GM18907 (cell line): ENCODE measurements around the gene PDZK1.
"Not testable (repeated sequence)": the region's sequence is repeated elsewhere in the genome, so short reads cannot be mapped to it uniquely, and the experiment has no call there.

Source experiments
- ATAC-seq: cut with Tn5 transposase; IDR thresholded peaks from one replicate; pipeline ENCODE4 v1.9.1; 2021; ENCODE audit warnings: mild to moderate bottlenecking, moderate library complexity; ENCODE audit not compliant: unreplicated experiment

PDZK1 gene

DNA sequence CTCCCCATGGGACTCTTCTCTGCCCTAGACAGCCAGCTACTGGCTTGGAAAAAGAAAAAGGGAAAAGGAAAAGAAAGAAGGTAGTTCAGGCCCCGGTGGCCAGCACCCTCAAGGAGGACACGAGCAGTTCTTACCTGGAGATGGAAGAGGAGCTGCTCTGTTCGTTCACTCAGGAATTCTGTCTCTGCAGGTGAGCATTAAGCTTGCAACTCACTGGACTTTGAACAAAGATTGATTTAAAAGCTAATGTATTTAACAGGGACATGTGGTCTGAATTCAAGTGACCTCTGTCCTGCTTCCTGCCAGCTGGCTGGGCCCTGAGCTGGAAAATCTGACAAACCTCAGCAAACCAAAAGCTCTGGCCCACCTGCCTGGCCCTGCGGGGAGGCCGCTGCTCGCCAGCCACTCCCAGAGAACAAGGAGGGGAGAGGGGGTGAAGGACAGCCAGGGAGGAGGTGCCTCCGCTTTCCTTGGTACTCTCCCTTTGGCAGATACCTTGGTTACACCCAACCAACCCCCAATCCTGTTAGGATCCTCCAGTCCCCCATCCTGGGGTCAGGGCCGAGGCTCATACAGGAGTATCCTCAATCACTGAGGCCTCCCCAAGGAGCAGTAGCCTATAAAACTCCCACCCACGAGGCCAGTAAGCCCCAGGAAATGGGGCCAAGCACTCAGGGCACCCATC is at the start of gene PDZK1:
Gene PDZK1 (minus strand): TSS at position 186 of the 685 bp plus-strand sequence. CDS start 19,347 bp downstream, outside the sequence.
- no peak for ATAC-seq

DNA sequence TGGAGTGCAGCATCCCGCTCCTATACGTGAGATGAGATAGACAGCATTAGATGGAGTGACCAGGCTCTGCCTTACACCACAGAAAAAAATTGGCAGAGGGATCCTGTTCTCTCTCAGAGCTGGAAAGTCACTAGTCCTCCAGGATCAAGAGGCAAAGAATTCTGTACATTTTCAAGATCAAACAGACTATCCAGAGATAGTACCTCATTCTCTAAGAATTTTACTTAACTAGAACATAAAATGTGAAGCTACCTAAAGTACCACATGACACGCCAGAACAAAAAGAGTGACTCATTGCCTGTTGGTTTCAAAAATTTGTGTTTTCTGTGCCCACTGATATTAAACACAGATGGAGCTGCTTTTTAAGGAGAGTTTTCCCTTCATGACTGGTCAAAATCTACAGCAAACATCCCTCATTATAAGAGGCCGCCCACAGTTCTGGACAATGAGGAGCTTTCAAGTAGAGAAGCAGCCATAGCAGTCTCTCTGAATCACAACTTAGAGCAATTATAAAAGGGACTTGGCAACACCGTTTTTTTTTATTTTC is 44.4 kb upstream of the PDZK1 start:
- no peak for ATAC-seq

DNA sequence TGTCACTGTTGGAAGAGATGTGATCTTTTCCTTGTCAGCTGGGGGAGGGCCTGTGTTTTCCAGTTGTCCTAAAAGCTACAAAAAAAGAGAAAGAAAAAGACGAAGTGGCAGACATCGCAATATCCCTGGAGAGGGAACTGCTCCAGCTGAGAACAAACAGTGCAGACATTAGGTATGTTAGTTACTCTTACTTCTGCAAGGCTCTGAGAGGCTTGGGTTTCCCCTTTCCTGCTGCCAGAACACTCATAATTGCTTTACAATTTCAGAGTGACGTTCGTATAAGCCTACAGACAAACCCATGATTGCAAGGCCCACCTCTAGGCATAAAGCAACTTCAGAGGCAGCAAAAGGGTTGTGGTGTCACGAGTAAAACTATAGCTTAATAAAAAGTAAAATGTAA is 43.3 kb upstream of the PDZK1 start:
- ATAC-seq, result no peak

DNA sequence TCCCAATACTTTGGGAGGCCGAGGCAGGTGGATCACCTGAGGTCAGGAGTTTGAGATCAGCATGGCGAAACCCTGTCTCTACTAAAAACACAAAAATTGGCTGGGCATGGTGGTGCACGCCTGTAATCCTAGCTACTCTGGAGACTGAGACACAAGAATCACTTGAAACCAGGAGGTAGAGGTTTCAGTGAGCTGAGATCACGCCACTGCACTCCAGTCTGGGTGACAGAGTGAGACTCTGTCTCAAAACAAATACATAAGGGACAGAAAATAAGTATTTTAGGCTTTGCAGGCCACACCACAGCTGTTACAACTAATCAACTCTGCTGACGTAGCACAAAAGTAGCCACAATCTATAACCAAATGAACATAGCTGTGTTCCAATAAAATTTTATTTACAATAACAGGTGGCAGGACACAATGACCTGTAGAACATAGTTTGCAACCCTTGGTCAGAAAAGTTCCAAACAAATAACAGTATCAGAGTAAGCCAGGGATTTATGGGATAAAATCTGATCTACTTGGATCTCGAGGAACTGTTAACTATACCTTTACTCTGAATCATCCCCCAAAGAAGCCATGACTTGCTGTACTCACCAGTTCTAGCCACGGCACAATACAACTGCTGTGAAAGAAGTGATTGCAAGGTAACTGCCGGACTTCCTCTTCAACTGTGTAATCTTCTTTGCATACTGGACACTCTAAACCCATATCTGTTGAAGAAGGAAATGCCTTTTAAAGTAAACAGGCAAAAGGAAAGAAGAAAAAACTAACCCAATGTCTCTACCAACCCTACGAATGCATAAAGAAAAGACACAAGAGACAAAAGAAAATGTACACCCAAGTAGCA is 40.5 kb upstream of the PDZK1 start:
- no peak for ATAC-seq

DNA sequence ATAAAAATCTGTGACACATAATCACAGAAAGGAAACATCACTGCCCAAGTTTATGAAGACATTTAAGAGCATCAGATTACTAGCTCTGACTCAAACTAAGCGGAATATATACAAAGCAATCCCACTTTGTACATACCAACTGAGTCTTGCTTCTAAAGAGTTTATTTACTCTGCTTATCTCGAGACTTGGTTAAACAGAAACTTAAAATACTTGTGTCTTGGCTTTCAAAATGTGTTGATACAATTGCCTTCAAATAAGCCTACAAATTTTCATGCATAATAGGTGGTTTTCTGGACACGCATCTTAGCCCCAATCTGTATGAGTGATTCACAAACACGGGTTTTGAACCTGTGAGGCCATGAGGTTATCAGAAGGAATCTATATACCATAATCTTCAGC is 33.1 kb upstream of the PDZK1 start:
- ATAC-seq, result no peak

DNA sequence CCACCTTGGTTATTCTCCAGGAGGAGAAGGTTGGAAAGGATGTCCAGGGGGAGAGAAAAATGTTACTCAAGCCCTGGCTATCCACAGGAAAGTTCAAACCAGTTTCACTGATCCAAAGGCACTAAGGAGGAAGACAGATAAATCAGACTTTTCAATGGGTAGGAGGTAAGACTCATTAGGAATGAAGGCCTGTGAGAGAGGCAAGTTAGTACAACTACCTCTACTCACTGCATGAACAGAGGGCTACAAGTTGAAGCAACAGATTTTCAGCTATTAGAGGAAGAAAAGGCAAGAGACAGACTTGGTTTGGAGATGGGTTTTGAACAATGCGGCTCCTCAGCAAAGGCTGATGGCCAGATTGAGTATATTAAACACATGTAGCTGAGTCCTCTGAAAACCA is 29.0 kb upstream of the PDZK1 start:
- ATAC-seq, result no peak

DNA sequence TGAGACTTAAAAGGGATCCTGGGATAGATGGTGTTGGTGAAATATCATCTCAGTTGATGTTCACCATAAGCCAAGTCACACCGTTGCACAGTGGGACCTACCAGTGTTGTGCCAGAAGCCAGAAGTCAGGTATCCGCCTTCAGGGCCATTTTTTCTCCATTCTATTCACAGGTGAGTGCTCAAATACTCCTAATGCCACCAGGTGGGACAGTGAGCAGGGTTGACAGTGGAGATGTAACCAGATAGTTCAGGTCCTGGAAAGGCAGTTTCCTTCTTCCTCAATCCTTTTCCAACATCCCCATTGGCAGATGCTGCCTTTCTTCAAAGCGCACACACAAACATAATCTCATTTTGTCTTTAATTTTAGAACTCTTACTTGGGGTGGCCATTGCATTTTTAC is 23.7 kb upstream of the PDZK1 start:
- ATAC-seq, result no peak

DNA sequence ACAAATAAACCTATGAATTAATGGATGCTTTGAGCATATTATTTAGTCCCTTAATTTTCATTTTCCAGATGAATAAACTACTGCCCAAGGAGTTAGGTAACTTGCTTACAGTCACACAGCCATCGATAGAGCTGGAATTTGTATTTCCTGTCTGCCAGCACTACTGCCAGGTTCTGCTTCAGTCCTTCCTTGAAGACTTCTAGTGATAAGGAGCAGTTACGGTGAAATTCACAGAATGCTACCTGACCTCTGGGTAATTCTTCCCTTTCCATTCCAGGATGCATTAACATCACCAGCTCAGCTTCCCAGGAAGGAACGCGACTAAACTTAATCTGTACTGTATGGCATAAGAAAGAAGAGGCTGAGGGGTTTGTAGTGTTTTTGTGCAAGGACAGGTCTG is 23.3 kb upstream of the PDZK1 start:
- ATAC-seq, result no peak

DNA sequence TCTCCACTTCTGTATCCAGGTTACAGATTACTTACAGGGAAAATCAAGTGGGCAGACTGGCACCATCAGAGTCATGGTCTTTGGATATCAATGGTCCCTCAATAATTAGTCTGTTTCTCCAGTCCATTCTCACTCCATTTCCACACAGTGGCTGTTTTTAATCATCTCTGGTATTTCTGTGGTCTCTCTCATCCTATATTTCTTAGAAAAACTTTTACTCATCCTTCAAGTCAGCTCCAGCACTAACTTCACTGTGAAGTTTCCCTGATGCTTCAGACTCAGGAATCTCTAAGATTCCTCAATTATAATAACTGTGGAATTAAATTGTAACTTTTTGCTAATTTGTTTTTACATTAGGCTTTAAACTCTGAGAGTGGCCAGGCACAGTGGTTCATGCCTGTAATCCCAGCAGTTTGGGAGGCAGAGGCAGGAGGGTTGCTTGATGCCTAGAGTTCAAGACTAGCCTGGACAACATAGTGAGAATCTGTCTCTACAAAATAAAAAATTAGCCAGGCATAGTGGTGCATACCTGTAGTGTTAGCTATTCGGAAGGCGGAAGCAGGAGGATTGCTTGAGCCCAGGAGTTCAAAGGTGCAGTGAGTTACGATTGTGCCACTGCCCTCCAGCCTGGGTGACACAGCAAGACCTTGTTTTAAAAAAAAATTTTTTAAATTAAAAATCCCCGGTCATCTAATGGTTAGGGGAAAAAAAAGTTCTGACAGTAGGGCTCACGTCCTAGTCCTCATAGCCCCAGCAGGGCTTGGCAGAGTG is 22.7 kb upstream of the PDZK1 start:
- no peak for ATAC-seq

DNA sequence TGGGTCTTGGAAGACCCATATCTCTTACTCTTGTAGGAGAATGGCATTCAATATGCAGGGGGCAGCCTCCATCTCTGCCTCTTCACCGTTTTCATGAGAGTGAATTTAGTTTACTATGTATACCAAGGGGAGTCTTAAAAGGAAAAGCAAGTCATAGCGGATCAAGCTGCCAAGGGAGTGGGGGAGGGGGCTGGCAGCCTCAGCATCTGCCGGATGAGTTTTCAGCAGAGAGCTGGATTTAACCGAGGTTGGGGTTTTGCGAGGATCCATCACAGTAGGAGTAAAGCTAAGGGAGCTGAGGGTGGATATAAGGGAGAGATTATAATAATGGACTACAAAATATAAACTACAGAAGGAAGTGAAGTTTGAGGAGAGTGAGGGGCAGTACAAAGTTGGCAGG is 22.0 kb upstream of the PDZK1 start:
- ATAC-seq, result no peak

DNA sequence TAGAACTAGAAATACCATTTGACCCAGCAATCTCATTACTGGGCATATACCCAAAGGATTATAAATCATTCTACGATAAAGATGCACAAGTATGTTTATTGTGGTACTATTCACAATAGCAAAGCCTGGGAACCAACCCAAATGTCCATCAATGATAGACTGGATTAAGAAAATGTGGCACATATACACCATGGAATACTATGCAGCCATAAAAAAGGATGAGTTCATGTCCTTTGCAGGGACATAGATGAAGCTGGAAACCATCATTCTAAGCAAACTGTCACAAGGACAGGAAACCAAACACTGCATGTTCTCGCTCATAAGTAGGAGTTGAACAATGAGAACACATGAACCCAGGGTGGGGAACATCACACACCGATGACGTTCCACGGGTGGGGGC is 19.0 kb upstream of the PDZK1 start:
- not testable (repeated sequence) for ATAC-seq

DNA sequence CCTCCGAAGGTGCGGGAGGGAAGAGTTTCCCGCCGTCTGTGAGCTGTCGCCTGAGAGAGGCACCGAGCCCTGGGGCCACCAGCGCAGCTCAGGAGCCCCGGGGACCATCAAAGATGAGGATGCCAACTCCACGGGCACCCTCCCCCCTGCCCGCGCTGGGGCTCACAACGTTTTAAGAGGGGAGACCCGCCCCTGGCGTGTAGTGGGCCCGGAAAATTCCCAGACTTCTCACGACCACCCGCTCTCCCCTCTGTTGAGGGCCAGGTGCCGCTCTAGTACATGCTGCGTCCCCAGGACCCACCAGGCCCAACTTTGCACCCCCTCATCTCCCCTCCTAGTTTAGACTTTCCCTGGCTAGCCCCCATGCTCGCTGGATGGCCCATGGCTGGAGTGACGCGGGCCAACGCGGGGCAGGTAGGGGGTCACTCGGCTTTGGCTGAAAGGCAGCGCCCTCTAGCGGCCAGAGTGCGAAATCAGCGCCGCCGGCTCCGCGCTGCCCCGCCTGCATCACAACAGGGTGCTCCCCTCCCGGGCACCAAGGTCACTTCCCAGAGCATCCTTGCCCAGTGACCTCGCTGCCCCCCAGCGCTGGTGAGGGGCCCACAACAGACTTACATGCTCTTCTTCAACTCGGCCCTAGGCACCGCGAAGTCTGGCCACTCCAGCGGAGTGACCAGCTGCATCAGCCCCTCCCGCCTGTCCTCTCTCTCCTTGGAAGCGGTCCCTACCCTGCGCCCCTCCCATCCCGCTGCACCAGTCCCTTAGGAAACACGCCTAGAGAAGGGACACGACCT is 13.9 kb upstream of the PDZK1 start:
- peak; percentile 75 for ATAC-seq

DNA sequence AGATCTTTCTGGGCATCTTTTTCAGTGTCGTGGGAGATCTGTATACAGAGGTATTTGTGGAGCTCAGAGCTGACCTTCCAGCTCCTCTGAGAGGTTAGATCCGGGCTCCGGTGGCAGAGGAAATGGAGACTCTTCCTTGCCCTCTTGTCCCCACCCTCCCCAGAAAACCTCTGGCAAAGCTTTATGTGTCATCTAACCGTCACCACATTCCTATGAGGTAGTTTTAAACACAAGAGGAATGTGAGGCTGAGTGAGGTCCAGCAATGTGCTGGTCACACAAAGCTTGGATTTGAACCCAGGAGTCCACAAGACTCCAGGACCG is 13.3 kb upstream of the PDZK1 start:
- no peak for ATAC-seq

DNA sequence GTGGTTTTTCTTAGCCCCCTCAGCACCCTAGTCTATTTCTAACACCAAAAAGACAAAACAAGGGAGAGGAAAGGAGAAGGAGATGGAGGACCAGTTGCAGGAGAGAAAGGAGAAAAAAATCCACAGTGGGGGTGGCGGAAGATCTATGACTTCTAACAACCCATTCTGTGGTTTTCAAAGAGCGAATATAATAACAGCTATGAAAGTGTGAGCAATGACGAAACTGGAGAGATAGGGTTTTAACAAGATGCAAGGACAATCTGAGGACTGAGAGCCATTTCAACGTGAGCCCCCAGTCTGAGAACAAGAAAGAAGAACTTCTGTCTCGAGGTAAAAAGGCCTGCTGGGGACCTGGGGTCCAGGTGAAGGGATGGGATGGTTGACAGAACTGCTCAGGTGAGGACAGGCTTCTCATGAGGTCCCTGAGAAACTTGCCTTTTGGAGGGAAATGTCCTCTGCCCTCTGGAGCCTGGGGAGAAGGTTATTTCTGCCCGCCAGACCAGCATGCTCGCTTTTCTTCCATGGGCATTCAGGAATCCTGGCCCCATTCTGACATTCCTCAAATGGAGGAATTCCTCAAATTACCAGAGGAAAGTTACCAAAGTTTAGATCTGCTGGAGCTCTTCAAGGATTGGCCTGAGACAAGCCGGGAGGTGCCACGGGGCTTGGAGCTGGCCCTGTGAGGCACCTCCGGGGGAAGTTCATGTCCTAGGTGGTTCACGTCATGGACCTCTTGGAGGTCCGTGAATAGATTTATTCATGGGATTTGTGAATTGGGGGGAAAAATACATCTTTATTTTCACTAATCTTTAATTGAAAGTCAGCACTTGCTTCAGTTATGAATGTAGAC is 12.3 kb upstream of the PDZK1 start, which contains the start of gene CD160:
Gene CD160 (plus strand): TSS at position 270 of the 850 bp plus-strand sequence. CDS start 8,829 bp downstream, outside the sequence.
- no peak for ATAC-seq

DNA sequence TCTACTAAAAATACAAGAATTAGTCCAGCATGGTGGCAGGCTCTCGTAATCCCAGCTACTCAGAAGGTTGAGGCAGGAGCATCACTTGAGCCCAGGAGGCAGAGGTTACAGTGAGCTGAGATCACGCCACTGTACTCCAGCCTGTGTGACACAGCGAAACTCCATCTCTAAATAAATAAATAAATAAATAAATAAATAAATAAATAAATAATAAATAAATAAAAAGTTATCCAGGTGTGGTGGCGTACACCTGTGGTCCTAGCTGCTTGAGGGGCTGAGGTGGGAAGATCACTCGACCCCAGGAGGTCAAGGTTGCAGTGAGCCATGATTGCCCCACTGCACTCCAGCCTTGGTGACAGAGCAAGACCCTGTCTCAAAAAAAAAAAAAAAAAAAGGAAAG is 11.3 kb upstream of the PDZK1 start:
- not testable (repeated sequence) for ATAC-seq

DNA sequence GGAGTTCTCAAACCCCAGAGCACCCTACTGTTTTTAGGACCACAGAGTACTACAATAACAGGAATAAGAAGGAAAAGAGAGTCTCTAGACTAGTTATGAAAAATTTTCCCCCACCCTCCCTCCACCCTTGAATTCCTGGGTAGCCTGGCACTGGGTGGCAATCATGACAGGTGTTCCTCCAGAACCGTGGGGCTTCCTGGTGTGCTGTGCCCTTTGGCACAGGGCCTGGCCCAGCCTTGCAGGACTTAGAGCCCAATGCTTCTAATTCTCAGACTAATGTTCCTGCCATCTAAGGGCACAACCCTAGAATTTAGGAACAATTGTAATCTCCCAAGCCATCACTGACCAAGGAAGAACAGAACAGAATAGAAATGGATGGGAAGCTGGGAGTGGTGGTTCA is 10.7 kb upstream of the PDZK1 start:
- no peak for ATAC-seq

DNA sequence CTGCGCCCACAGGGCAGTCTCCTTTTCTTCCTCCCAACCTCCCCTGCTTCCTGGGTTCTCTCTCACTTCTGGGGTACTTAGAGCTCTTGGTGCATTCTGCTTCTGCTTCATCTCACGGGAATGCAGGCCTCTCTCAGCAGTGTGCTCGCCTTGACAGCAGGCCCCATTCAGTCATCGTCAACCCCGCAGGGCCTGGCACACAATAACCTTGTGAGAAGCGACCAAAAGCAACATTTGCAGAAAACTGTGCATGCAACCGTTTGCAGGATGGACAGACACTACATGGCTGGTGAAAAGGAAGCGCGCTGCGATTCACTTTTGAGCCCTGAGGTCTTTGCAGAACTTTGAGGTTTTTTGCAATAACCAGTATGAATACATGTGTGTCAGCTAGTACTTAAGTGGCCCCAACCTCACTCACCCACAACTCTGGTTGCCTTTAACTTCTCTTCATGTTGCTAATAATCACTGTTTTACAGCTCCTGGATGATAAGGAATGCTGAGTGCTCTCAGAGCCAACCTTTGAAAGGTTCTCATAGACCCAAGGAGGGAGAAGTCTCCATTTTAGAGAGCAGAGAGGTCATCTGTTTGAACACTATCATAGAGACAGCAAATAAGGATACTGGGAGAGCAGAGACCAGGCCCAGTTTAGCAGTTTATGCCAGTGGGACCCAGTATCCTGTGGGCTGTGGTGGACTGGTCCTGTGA is 9.6 kb upstream of the PDZK1 start:
- no peak for ATAC-seq

DNA sequence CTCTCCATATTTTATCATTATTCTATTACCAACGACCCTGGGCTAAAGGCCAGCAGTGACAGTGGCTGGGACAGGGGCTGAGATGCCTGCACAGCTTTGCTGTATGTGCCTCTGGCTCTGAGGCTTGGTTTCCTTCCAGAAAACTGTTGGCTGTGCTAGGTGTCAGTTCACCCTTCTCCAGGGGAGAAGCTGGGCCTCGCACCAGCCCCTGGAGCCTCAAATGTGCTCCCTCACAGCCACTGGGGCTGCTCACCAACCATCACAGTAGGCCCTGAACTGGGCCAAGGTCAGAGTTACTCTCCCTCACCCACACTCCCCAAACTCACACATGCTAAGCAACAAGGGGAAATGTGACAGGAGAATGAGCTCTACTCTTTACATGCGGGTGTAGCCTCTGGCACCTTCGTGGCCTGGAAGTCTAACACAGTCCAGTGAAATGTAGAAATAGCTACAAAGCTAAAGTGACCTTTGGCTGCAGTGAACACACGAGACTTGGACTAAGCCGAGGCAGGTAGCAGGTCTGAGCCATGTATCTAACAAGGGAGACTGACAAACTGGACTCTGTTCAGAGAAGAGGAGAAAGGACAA is 7.5 kb upstream of the PDZK1 start:
- ATAC-seq, result no peak

DNA sequence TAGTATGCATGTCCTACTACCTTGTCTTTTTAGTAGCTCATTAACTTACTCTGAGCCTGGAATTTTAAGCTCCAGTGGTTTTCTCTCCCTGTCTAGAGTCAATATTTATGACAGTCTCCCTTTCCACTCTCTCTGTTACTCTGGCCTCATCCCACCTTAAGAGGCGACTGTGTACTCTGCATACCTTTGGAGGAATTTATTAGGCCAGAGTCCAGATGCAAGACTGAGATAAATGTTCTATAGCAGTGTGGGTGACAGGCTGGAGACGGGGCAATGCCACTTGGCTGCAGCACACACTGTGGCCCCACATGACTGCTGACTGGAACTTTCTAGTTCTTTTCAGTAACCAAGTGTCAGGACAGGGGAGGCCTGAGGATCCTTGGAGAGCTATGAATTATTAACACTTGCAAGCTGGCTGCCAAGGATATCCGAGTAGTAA is 4.1 kb upstream of the PDZK1 start:
- no peak for ATAC-seq
